SU-DHL-6 (cell line): ENCODE results near the gene COP1.

Experiments used
- EZH2phosphoT487 ChIP-seq: fragments of 200-600 bp; sonication (generic), shearing (Covaris generic); conservative IDR thresholded peaks from 2 replicates; pipeline ENCODE4 v1.6.1; 2018; ENCODE audit warnings: mild to moderate bottlenecking, antibody characterized with exemption, low read length, moderate library complexity, mixed read lengths
- TF ChIP-seq, protein P1 (sequence below): fragments of 200-600 bp; sonication (generic); IDR thresholded peaks from one replicate; pipeline ENCODE4 v1.5.1; 2017; ENCODE audit warnings: antibody characterized with exemption, mild to moderate bottlenecking, low read length, moderate library complexity; ENCODE audit not compliant: insufficient read depth, poor library complexity, severe bottlenecking

DNA sequence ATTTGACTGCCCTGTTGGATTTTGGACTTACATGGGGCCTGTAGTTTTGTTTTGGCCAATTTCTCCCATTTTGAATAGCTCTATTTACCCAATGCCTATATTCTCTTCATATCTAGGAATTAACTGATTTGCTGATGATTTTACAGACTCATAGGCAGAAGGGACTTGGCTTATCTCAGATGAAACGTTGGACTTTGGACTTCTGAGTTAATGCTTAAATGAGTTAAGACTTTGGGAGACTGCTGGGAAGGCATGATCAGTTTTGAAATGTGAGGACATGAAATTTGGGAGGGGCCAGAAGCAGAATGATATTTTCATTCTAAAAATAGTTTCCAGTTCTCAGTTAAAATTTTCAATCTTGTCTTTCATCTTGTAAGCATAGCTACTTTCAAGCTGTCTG lies 222.3 kb downstream of the COP1 start:
- TF ChIP-seq, protein P1, sequence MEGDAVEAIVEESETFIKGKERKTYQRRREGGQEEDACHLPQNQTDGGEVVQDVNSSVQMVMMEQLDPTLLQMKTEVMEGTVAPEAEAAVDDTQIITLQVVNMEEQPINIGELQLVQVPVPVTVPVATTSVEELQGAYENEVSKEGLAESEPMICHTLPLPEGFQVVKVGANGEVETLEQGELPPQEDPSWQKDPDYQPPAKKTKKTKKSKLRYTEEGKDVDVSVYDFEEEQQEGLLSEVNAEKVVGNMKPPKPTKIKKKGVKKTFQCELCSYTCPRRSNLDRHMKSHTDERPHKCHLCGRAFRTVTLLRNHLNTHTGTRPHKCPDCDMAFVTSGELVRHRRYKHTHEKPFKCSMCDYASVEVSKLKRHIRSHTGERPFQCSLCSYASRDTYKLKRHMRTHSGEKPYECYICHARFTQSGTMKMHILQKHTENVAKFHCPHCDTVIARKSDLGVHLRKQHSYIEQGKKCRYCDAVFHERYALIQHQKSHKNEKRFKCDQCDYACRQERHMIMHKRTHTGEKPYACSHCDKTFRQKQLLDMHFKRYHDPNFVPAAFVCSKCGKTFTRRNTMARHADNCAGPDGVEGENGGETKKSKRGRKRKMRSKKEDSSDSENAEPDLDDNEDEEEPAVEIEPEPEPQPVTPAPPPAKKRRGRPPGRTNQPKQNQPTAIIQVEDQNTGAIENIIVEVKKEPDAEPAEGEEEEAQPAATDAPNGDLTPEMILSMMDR = no peak
- TF ChIP-seq EZH2phosphoT487 = no peak
